Omental fat pad (tissue), 4 donors: Measurements from ENCODE around the gene SFXN5. TPM values are rescaled to one million over a fixed set of nuclear protein-coding genes. Genes with fewer than 3 reads are reported as not detected.

Experiments
- ATAC-seq: fragments of 150-250 bp; one replicate; pipeline ENCODE4 v1.9.1; 2016; ENCODE audit warnings: mild to moderate bottlenecking, moderate library complexity; ENCODE audit not compliant: low FRiP score
- DNase-seq: peaks from one replicate; pipeline ENCODE4 v3.0.0-alpha.2; 2019; ENCODE audit warnings: low spot score
- CTCF ChIP-seq, 3 donors: fragments of 450-650 bp; IDR thresholded peaks; one replicate each; pipeline ENCODE4 v1.5.1; 2016 to 2017; ENCODE audit warnings: antibody characterized with exemption in 3 of 3, mild to moderate bottlenecking in 3 of 3, moderate library complexity in 2 of 3
- total RNA-seq, 4 donors: library from RNA; depleted of rRNA; stranded (reverse); fragments of >200 nt; gene quantifications; one replicate each; pipeline ENCODE4 v1.1.0, GENCODE V29; 2016

Gene SFXN5
- total RNA-seq, 4 donors from 2014 or later, result 5.1 to 15.6 (median 9.4) TPM

- DNase-seq, result no peak
- ATAC-seq, result no peak
- TF ChIP-seq CTCF (IDR thresholded peaks at IDR 0.05), result no peak
Observed at GRCh38 chr2:72942881-72943418, 128.6 kb downstream of the SFXN5 start.

GRCh38 chr2:72942293-72942692 lies 129.2 kb downstream of the SFXN5 start:
- DNase-seq (no peak), ATAC-seq (no peak)
- no peak for TF ChIP-seq CTCF (IDR thresholded peaks at IDR 0.05)

GRCh38 chr2:72940786-72941185 lies 130.7 kb downstream of the SFXN5 start:
- no peak for ATAC-seq
- no peak for TF ChIP-seq CTCF (IDR thresholded peaks at IDR 0.05)

GRCh38 chr2:72940361-72940760 lies 131.2 kb downstream of the SFXN5 start:
- no peak for TF ChIP-seq CTCF (IDR thresholded peaks at IDR 0.05)
- no peak for ATAC-seq
- no peak for DNase-seq

More at GRCh38 chr2:72940786-72941185, 130.7 kb downstream of the SFXN5 start:
- DNase-seq, result no peak

- no peak for TF ChIP-seq CTCF (IDR thresholded peaks at IDR 0.05)
- ATAC-seq, result no peak
- no peak for DNase-seq
Observed at GRCh38 chr2:72938455-72938854, 133.1 kb downstream of the SFXN5 start.

- no peak for TF ChIP-seq CTCF (IDR thresholded peaks at IDR 0.05)
- DNase-seq (no peak), ATAC-seq (no peak)
Observed at GRCh38 chr2:72937356-72937669, 134.2 kb downstream of the SFXN5 start.

- TF ChIP-seq CTCF (IDR thresholded peaks at IDR 0.05), result no peak
- DNase-seq (no peak), ATAC-seq (no peak)
Observed at GRCh38 chr2:72936660-72937355, 134.7 kb downstream of the SFXN5 start.
